ENCODE measurements around the gene KLF2.

DNA sequence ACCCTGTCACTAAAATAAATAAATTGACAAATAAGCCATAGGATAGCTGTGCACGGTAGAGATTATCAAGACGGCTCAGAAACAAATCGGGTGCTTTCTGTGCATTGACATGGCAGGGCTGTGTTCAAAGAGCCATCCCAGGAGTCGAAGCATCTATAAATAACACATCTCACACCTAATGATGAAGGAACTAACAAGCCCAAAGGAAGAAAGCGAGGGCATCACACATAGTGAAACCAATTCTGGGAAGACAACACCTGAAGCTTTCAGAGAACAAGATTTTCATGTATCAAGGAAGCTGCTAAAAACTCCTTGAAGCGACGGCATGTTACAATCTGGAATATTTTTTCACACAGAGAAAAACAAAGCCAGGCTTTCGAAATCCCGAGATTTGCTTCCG lies 36.1 kb downstream of the KLF2 start:
- TF ChIP-seq IKZF1 (IDR thresholded peaks at IDR 0.05): no peak
- TF ChIP-seq PHF8 (CRISPR knock-in tag; IDR thresholded peaks at IDR 0.05): no peak
- TF ChIP-seq FOXA1 (IDR thresholded peaks at IDR 0.05): no peak
- no peak for TF ChIP-seq FOXA1 (CRISPR knock-in tag; IDR thresholded peaks at IDR 0.05)
- no peak for TF ChIP-seq SP1 (IDR thresholded peaks at IDR 0.05)
- TF ChIP-seq SP1 (CRISPR knock-in tag; IDR thresholded peaks at IDR 0.05): no peak
- TF ChIP-seq, protein P1, sequence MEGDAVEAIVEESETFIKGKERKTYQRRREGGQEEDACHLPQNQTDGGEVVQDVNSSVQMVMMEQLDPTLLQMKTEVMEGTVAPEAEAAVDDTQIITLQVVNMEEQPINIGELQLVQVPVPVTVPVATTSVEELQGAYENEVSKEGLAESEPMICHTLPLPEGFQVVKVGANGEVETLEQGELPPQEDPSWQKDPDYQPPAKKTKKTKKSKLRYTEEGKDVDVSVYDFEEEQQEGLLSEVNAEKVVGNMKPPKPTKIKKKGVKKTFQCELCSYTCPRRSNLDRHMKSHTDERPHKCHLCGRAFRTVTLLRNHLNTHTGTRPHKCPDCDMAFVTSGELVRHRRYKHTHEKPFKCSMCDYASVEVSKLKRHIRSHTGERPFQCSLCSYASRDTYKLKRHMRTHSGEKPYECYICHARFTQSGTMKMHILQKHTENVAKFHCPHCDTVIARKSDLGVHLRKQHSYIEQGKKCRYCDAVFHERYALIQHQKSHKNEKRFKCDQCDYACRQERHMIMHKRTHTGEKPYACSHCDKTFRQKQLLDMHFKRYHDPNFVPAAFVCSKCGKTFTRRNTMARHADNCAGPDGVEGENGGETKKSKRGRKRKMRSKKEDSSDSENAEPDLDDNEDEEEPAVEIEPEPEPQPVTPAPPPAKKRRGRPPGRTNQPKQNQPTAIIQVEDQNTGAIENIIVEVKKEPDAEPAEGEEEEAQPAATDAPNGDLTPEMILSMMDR (CRISPR knock-in tag; IDR thresholded peaks at IDR 0.05): no peak
- TF ChIP-seq POLR2AphosphoS5 (IDR thresholded peaks at IDR 0.05; ENCODE audit: low read depth, low read length): no peak
- TF ChIP-seq PHF20 (CRISPR knock-in tag; IDR thresholded peaks at IDR 0.05): no peak
- no peak for TF ChIP-seq ZNF7 (CRISPR knock-in tag; IDR thresholded peaks at IDR 0.05)

All from HepG2 (cell line).